ENCODE measurements around the gene FAM120C. TPM values are rescaled to one million over a fixed set of nuclear protein-coding genes. Genes with fewer than 3 reads are reported as not detected.

Gene FAM120C
- total and polyA plus RNA-seq, 8 donors, result 7.4 to 12.3 (median 10.8) TPM

DNA sequence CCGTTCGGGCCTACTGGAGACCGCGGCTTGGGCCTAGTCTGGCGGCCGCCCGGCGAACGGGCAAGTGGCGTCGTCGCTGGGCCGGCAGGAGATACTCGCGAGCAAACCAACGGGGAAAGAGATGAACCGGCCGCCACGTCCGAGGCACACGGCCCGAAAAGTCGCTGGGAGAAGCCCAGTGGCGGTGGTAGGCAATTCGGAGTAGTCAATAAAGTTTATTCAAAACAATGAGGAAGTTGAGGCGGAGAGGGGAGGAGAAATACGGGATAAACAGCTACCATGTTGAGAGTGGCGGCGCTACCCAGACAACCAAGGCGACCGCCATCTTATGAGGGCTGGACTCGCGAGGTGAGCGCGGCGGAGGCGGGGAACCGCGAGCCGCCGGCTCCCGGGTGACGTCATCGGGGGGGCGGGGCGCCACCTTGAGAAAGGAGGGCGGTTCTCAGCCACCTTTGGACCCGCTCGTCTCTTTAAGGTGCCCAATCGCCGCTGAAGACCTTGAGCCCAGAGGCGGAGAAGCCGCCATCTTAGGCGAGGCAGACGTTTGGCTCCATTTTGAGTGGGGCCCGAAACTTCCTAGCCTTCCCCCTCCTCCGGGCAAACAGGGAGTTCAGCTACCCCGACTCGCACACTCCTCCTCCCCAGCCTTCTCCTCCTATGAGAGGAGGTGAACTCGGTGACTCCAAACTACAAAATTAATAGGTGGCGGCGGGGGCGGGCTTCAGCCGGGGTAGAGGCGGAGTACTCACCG, 138.8 kb downstream of the FAM120C start, which contains the start of gene PHF8:
PHF8 (minus strand) TSS at position 348 of the 751 bp plus-strand sequence. CDS start 1,745 bp downstream, outside the sequence.
- Histone ChIP-seq H3K36me3 (peaks cover 0 to 11% of the 10 kb centered on the region in 2 donors), H3K9me3 (no peaks in the 10 kb centered on the region), H3K27me3 (no peaks in the 10 kb centered on the region), H3K27ac (peak within 1 kb of the TSS; percentile 94 to 97), H3K4me3 (peak within 1 kb of the TSS; percentile 45 to 60), H3K4me1 (no peaks in the 10 kb centered on the region)
- DNase-seq (peak; percentile 88 to 97 (median 96)), ATAC-seq (peak; percentile 91)
- TF ChIP-seq, protein P1, sequence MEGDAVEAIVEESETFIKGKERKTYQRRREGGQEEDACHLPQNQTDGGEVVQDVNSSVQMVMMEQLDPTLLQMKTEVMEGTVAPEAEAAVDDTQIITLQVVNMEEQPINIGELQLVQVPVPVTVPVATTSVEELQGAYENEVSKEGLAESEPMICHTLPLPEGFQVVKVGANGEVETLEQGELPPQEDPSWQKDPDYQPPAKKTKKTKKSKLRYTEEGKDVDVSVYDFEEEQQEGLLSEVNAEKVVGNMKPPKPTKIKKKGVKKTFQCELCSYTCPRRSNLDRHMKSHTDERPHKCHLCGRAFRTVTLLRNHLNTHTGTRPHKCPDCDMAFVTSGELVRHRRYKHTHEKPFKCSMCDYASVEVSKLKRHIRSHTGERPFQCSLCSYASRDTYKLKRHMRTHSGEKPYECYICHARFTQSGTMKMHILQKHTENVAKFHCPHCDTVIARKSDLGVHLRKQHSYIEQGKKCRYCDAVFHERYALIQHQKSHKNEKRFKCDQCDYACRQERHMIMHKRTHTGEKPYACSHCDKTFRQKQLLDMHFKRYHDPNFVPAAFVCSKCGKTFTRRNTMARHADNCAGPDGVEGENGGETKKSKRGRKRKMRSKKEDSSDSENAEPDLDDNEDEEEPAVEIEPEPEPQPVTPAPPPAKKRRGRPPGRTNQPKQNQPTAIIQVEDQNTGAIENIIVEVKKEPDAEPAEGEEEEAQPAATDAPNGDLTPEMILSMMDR (IDR thresholded peaks at IDR 0.05), result no peak
- intact Hi-C loops (cut with DNase I), result no loop called here

DNA sequence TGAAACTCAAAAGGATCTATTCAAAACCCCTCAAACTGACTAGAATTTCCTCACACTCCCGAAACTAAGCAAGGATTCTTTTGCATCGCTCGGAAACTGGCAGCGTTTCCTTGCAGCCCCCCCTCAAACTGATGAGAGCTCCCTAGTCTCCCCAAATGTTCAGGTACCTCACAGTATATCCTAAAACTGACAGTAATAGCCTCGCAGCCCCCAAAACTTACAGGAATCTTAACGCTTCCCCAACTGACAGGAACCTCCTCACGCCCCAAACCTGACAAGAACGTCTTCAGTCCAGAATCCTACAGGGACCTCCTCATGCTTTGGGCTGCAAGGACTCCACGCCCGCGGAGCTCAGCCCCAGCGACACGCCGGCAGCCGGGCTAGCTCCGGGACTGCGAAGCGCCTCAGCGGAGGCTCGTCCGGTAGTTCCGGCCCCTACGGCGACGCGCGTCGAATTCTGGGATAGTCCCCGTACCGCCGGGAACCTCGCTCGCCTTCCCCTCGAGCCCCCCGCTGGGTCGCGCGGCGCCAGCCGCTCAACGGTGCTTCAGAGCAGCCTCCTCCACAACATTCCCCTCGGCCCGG, 139.4 kb downstream of the FAM120C start:
- TF ChIP-seq, protein P1 (IDR thresholded peaks at IDR 0.05), result no peak
- Histone ChIP-seq H3K36me3 (peaks cover 0 to 11% of the 10 kb centered on the region in 2 donors), H3K4me3 (peak overlapping the region; percentile 45 to 60), H3K9me3 (no peaks in the 10 kb centered on the region), H3K27me3 (no peaks in the 10 kb centered on the region), H3K27ac (peak overlapping the region; percentile 94 to 97), H3K4me1 (no peaks in the 10 kb centered on the region)
- intact Hi-C loops (cut with DNase I), result no loop called here
- DNase-seq, result peak in 3 of 4 donors; percentile 25 to 50 (median 35)
- peak; percentile 65 for ATAC-seq

DNA sequence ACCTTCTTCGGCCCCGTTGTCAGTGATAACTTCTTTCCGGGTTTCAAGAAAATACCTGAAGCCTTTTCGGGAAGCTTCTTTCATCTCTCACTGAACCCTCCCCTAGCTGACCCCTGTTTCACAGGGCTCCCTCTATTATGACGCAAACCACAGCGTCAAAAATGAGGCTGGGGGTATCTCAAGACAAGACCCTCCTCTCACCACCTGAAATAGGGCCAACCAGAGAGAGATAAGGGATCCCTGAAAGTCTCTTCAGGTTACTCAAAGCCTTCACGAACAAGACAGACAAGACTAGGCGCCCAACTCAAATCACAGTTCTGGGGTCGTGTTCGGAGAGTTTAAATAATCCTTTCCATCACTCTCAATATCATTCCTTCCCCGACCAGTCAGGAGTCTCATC, 140.0 kb downstream of the FAM120C start:
- Histone ChIP-seq H3K4me3 (peak overlapping the region; percentile 45 to 60), H3K36me3 (peaks cover 0 to 11% of the 10 kb centered on the region in 2 donors), H3K27ac (peak overlapping the region in 1 of 2 donors; percentile 97), H3K27me3 (no peaks in the 10 kb centered on the region), H3K4me1 (no peaks in the 10 kb centered on the region), H3K9me3 (no peaks in the 10 kb centered on the region)
- intact Hi-C loops (cut with DNase I), result no loop called here
- ATAC-seq, result no peak
- TF ChIP-seq, protein P1 (IDR thresholded peaks at IDR 0.05), result no peak
- DNase-seq, result no peak

DNA sequence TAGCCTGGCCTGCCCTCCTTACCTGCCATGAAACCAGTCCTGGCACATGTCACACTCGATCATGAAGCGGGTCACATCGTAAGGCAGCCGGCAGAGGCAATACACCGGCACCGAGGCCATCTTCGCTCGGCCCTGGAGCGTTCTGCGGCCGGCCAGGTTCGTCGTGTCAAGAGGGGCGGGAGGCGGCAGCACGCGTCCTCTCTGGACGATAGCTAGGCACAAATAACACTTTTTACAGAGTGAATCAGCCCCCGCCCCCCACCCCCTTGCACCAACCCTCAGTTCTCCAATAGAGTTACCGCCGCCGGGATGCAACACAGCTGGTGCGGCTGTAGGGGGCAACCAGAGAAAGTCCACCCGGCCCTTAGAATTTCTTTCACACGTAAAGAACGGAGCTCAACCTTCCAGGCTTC, 140.4 kb downstream of the FAM120C start:
- Histone ChIP-seq H3K27ac (no peak overlapping the region), H3K27me3 (no peaks in the 10 kb centered on the region), H3K36me3 (peaks cover 0 to 11% of the 10 kb centered on the region in 2 donors), H3K4me1 (no peaks in the 10 kb centered on the region), H3K9me3 (no peaks in the 10 kb centered on the region), H3K4me3 (peak overlapping the region; percentile 45 to 60)
- TF ChIP-seq, protein P1 (IDR thresholded peaks at IDR 0.05), result peak in 1 of 2 donors; percentile 16
- intact Hi-C loops (cut with DNase I), result no loop called here
- ATAC-seq (peak; percentile 8), DNase-seq (peak; percentile 32 to 65 (median 48))

DNA sequence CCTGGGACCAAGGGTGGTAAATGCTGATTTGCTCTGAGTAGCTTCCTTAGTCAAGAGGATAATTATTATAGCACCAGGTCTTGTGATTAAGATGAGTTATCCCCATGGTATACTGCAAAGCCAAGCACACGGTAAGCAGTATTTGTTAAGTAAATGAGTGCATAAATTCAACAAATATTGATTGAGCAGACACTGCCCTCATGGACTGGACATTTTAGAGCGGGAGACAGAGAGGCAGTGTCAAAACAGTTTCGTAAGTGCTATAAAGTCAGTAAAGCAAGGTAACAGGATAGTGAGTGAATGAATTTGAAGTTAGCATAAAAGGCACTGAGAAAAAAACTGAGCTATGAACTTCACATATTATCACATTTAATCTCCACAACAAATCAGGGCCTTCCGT, 152.7 kb downstream of the FAM120C start:
- TF ChIP-seq, protein P1 (IDR thresholded peaks at IDR 0.05), result no peak
- intact Hi-C loops (cut with DNase I), result no loop called here
- Histone ChIP-seq H3K9me3 (no peaks in the 10 kb centered on the region), H3K36me3 (peaks cover 0 to 59% of the 10 kb centered on the region in 2 donors), H3K4me3 (no peak overlapping the region), H3K27me3 (no peaks in the 10 kb centered on the region), H3K27ac (no peak overlapping the region), H3K4me1 (no peaks in the 10 kb centered on the region)
- ATAC-seq (no peak), DNase-seq (no peak)

All from left lung (tissue), 10 donors.